Ureter (tissue), 1 donor: ENCODE results near the gene BRD9. TPM values are rescaled to one million over a fixed set of nuclear protein-coding genes. Genes with fewer than 3 reads are reported as not detected.
"Not testable (repeated sequence)": the region's sequence is repeated elsewhere in the genome, so short reads cannot be mapped to it uniquely, and the experiment has no call there.

Experiments
- DNase-seq: peaks from one replicate; pipeline ENCODE4 v3.0.0-alpha.2; 2020; ENCODE audit warnings: low spot score
- total RNA-seq: library from RNA; stranded (reverse); gene quantifications from one replicate; pipeline ENCODE4 v1.2.4, GENCODE V29; 2023
- donor health status: DM: yes; HTN: yes; CAD: no.

BRD9 gene
- total RNA-seq, 1 donor from 2014 or later = 63.6 TPM

DNA sequence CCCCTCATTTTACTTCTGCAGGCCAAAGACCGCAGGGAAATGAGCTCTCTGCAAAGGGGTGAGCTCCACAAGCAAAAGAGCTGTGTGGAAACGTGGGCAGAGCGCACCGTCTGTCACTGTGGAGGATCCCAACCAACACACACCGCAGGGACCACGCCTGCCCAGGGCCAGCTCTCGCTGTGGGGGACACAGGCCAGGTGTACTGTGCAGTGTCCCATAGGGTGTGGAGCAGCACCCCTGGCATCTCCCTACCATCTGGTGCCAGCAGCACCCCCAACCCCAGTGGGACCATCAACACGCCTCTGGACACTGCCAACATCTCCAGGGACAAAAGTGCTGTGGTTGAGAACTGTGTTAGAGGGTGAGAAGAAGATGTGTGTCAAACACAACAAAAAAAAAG, 13.9 kb downstream of the BRD9 start:
- not testable (repeated sequence) for DNase-seq

DNA sequence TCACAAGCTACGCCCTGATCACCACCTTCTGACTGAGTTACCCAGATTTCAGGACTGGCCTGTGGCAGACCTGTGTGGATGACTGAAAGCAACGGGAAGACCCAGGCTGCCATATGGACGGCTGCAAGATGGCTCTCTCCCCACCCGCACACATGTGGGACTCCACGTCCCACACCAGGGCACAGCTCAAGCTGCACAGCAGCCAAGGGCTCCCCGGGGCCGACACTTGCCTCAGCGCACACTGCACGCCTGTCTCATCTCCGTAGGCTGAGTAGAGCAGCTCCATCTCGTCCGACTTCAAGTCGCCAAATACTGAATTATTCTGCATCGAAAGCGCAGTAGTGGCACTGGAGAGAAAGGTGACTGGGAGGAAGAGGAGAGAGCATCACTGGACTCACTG, 14.5 kb downstream of the BRD9 start:
- no peak for DNase-seq

DNA sequence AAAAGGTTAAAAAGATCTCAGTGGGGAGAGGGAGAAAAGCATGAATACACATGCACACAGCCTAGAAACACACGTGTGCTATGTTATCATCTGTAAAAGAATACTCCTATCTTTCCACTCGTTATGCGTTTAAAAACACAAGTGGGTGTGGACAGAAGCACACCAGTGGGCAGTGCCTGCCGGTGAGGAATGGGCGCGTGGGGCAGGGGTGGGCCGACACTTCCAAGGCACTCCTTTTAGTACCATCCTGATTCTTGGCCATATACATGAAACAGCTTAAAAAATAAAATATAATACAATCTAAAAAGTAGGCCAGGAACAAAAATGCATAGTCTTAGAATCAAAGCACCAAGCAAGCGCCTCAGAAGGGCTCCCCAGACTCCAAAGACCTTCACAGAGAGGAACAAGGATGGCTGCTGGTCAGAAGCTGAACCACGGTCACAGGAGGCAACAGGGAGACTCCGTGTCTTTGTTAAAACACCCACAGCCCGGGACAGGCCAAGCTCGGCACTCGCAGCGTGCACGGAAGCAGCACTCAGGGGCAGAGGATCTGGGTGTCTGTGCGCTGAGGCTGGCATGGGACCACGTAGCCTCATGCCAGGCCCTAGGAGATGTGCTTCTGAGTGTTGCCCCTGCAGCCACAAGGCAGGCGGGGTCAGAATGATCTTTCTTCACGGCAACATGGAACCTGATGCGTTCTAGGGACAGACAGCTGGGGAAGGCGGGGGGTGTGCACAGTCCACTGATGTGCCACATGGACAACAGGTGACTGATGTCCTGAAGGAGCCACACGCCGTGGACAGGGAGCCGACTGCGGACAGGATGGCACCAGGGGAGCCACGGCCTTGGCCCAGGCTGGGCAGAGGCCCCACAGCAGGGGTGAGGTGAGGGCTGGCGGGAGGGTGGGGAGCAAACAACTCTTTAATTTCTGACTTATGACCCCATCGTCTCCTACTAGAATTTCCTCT, 15.9 kb downstream of the BRD9 start:
- DNase-seq = no peak

DNA sequence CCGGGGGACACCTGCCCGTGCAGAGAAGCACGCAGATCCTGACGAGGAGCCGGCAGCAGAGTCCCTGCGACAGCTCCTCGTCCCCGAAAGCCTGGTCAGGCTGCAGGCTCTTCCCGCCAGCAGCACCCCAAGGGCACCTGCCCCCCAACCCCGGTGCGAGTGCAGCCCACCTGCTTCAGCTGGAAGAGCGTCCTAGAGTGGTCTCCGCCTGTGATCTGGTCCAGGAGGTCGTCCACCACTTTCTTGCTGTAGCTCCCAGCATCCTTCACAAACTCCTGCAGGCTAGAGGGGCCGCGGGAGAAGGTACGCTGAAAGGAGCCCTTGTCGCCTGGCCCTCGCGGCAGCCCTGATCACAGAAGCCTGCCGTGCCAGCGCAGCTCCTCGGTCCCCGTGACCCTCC, 16.7 kb downstream of the BRD9 start:
- no peak for DNase-seq

DNA sequence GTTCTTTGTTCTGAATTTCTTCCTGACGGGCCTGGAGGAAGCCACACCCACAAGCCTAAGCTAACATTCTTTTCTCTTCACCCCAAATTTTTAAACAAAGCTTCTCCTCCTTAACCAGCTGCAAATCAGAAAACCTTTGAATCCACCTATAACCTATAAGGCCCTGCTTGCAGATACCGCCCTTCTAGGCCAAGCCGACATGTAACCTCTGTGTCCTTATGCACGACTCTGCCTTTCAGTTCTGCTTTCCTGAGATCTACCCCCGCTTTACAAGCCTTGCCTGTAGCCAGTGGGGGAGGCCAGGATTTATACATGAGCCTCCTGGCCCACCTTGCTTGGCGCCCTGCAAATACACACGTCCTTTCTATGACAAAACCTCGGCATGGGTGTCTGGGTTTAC, 19.3 kb downstream of the BRD9 start:
- no peak for DNase-seq

DNA sequence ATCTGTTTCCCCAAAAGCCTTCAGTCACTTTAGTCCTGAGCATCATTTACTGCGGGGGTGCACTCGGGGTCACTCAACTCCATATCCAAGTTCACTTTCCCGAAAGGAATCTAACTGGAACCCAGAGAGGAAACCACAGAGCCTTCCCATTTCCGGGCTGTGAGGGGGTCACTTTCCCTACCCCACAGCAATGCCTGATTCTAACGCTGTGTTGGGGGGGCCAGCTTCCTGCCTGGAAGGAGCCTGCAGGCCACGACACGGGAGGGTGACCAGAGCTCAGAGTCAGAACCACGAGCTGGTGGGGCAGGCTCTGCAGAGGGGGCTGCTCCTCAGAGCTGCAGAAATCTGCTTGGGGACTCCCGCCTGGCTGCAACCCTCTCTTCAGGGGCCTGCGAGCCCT, 20.3 kb downstream of the BRD9 start:
- DNase-seq = no peak

DNA sequence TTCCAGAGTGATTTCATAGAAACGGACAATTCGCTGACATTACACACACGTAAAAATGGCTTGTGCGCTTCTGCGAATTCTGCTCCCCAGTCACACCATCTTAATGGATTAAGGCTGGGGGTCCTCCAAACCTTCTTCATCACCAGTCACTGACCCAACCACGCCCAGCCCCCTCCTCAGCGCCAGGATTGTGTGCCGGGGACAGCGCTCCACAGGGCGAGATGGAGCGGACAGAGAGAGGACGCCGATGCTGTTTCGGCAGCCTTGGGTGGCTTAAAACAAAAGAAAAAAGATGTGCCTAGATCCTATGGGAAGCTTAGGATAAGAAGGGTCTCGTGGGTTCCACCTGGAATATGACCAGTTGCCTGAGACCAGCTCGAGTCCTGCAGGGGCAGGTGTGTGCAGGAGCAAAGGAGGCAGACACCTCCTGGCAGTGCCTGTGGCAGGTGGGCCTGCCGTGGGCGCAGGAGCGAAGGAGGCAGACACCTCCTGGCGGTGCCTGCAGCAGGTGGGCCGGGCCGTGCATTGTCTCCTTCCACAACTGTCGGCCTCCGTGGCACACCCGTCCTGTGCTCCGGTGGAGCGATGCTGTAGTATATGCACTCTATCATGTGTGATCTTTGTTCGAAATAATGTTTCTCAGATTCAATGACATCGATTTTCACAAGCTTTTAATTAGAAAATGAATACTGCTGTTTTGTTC, 20.9 kb downstream of the BRD9 start:
- no peak for DNase-seq

DNA sequence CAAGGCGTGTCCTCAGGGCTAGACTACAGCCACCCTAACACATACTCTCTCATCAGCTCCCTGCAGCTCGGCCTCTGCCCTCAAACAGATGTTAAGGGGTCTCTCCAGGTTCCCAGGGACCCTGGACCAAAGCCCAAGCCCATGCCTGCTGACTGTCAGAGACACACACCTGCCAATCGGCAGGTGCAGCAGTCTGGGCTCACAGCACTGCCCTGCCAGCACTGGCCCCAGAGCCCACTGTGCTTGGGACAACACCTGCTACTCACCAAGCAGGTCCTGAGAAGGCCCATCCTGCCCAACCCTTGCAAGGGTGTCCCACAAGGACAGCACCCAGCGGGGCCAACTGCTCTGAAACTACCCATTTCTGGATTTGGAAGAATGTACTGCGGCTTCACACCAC, 21.6 kb downstream of the BRD9 start:
- DNase-seq = no peak

DNA sequence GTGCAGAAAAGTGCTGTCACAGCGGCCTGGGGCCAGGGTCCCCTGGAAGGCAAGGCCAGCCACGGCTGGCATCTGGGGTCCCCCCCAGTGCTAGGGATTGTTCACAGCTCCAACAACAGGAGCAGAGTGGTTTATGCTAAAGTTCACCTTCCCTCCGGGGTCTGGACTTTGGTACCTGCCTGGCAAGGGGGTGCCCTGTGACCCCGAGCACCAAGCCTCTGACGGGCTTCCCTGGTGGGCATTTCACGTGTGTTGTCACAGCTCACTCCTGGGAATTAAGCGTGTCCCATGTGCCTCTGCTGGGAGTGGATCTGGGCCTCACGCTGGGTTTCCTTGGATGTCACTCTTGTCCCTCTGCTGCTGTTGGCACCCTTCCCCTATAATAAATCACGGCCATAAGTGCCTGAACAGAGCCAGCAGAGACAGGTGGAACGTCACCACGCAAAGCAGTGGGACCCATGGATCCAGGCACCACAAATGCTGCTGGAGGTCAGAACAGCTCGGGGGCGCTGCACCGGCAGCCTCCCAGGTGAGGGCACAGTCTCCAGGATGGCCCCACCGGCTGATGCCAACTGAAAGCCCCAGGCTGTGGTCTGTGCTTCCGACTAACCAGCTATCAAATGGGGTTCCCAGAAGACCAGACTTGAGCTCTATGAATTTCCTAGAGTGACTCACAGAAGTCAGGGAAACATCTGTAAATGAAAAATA, 24.0 kb downstream of the BRD9 start:
- no peak for DNase-seq

DNA sequence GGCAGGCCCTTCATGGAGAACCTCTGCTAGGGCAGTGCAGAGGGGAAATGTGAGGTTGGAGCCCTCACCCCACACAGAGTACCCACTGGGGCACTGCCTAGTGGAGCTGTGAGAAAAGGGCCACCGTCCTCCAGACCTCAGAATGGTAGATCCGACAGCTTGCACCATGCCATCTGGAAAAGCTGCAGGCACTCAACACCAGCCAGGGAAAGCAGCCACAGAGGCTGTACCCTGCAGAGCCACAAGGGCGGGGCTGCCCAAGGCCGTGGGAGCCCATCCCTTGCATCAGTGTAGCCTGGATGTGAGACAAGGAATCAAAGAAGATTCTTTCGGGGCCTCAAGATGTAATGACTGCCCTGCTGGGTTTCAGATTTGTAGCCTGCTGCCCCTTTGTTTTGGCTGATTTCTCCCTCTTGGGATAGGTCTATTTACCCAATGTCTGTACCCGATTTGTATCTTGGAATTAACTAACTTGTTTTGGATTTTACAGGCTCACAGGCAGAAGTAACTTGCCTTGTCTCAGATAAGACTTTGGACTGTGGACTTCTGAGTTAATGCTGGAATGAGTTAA, 25.2 kb downstream of the BRD9 start:
- DNase-seq = no peak

DNA sequence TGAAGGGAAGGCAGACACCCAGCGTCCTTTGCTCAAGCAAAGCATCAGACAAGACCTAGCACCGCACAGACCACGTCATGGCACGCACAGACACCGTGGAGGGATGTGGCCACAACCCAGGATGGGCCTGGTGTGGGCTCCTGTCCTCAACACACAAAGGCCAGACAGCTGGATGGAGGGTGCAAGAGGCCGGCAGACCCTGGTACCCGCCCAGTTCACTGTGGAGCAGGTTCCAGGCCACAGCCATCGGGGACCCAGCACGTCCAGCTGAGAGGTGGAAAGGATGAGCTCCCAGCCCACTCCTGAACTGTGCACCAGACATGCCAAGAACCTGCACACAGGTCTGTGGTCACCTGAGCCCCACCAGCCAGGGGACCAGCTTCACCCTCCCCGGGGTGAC, 26.8 kb downstream of the BRD9 start:
- no peak for DNase-seq

DNA sequence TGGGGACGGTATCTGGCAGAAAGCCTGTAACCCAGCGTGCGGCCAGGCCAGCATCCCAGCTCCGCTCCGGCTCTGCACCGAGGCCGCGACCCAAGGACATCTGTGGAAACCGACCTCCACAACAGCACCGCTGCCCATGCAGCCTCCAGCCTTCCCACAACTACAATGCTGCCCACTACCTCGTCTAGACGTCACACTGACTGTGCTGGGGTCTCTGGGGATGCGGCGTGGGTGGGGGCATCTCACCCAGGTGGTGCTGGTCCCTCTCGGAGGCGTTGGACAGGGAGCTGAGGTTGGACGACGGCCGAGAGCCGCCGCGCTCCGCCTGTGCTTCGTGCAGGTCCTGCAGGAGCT, 27.5 kb downstream of the BRD9 start:
- no peak for DNase-seq

DNA sequence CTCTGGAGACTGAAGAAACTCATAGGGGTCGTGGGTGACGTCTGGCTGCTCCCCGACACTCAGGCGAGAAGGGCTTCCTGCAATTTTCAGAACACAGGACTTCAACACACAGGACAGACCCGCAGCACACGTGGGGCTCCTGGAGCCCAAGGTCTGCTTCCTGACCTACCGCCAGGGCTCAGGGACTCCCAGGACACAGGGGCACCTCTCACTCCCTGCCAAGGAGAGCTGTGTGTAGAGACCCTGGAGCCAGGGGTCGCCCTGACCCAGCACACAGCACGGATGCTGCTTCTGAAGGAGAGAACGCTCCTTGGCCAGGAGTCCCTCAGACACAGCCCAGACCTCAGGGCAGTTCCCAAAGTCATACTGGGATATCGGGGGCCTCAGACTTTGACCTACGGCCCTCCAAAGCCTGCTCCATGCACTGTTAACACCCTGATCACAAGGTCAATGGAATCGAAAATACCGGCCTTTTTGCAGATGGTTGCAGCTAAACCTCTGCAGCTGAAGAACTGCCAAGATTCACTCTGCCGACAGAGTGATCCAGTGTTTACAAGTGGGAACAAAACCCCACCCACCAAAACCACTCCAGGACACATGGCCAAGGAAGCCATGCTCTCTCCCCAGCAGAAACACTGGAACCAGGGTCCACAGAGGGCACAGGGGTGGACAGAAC, 28.0 kb downstream of the BRD9 start:
- DNase-seq = no peak

DNA sequence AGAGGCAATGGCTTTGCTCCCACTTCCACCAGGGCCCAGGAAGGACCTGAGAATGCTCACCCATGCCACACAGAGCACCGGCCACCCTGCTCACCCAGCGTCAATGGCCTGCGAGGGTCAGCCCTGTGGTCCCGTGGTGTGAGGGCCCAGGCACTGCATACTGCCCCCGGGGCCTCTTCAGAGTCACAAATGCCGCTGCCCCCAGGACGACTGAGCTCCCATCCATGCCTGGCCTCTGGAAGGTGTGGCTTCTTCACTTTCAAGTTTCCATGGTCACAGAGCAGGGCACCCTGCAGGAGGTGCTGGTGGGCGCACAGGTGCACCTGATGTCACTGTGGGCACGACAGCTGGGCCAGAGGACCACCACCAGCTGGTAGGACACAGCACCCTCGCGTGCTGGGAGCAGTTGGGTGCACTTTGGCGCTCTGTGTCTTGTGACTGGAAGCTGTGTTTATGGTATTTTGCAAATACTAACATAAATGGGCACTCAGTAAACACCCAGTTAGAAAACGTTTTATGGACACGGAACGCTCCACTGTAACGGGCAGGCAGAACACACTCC, 29.3 kb downstream of the BRD9 start:
- DNase-seq = no peak

DNA sequence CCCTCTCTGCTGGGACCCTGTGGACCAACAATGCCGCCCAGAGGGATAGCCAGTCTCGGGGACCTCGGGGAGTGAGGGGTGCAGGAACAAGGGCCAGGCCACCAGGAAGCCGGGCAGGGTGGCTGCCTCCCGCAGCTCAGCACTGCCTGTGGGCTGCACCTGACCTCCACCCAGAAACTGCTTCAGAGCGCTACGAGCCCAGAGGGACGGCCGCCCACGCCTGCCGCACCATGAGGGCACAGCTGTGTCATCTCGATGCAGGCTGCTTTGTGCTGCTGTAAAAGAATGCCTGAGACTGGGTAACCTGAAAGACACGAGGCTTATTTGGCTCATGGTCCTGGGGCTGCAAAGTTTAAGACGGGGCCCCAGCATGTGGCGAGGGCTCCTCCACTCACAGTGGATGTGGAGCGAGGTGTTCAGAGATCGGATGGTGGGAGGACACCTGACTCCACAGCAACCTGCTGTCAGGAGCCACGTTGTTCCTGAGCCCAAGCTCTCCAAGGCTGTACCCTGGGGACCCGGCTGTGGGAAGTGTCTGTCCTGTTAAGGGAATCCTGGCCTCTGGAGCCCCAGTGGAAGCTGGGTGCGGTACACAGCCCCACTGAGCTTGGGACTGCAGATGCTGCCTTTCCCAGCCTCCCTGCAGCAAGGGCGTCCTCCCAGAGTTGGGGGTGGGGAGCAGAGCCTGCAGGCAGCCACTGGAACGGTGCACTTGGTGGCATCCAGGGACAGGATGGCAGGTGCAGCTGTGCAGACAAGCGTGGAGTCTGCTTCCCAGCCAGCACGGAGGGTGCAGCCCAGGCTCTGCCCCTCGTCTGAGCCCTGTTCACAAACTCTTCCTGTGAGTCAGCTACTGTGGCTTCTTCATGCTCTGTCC, 30.0 kb downstream of the BRD9 start:
- no peak for DNase-seq

DNA sequence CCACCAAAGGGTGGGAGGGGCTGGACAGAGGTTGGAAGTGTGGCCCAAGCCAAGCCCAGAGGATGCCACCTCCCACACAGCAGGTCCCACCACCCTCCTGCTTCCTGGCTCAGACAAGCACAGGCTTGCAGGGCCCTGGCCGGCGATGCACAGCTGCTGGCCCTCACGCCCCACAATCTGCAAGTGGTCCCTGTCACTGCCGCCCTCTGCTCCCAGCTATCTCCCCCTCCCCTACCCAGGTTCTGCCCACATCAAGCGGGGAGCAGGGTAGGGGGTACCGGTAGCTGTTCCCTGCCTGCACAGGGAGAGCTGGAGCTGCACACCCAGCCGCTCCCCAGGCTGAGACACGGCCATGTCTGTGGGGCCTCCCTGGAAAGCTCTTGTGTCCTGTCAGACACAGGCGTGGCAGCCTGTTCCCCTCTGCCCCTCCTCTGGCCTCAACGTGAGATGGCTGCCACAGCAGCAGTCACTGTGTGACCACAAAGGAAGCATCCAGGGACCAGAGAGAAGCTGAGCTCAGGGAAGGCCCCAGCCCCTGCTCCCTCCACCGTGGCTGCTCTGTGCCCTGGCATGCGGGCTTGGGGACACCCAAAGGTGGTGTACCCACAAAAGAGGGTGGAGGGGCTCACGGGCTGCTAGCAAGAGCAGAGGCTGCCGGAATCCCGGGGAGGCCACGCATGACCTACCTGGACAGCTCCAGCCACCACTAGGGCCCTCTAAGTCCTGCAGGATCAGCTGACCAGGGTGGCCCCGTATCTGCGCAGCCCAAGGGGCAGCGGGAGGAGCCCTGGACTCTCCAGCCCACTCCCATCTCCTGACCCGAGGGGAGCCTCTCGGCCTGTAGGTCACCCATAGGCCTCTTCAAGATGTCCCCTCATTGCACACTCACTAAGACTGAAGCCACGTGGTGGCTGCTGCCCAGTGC, 30.9 kb downstream of the BRD9 start:
- no peak for DNase-seq

DNA sequence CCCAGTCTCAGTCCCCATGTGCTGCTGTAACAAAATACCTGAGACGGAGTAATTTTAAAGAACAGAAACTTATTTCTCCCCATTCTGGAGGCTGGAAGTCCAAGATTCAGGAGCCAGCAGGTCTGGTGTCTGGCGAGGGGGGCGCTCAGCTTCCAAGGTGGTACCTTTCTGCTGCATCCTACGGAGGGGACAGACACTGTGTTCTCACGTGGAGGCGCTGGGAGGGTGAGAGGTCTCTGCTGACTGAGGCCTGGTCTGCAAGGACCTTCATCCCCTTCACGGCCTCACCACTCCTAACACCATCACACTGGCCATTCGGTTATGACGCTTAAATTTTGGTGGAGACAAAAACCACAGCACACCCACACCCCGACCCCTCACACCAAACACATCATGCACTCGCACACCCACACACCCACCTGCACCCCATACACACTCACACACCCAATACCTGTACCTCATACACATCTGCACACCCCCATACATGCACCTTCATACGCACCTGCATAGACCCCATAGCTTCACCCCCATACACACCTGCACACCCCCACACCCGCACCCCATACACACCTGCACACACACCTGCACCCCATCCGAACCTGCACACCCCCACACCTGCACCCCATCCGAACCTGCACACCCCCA, 32.0 kb downstream of the BRD9 start:
- no peak for DNase-seq

DNA sequence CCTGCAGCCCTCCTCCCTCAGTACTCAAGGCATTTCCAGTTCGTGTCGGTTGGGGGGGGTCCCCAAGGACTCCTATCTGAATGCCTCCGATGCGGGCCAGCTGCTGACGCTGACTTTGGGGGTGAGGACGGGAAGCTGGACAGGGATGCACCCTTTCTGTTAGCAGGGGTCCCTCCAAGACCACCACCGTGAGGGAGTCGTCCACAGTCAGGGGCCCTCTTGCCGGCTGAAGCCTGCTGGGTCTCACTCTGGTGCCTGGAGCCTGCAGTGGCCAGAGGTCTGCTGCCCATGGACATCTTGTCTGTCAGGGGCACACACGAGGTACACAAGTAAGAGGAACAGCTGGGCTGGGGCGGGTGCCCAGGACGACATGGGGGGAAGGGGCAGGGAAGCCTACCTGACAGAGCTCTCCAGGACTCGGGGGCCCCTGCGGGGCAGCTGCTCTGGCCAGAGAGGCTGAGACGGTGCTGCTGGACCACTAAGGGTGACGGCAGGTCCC, 32.8 kb downstream of the BRD9 start:
- DNase-seq = no peak

DNA sequence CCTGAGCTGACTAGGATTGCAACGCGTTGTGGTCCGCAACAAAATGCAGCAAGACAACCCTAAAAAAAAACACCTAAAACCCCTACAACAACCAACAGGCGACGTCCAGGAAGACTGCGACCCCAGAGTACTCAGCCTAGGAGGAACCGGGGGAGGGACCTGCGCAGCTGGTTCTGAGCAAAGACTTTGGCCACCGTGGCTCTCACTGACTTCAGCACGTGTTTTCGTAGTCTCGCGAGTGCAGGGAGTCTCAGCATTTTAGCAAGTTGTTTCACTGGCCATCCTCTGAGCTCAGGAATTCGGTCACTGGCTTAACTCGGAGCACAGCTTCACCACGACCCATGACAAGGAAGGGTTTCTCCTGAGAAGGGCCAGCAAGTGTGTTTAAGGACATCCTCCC, 33.2 kb downstream of the BRD9 start:
- DNase-seq = no peak
